ENCODE measurements around the gene TLE4. TPM values are rescaled to one million over a fixed set of nuclear protein-coding genes. Genes with fewer than 3 reads are reported as not detected.

Gene TLE4
- total and polyA plus RNA-seq, 2 of the 13 experiments (the other 11 are each of a cell fraction or from before 2014, with no cell fraction given) = 2.0 to 2.3 TPM

DNA sequence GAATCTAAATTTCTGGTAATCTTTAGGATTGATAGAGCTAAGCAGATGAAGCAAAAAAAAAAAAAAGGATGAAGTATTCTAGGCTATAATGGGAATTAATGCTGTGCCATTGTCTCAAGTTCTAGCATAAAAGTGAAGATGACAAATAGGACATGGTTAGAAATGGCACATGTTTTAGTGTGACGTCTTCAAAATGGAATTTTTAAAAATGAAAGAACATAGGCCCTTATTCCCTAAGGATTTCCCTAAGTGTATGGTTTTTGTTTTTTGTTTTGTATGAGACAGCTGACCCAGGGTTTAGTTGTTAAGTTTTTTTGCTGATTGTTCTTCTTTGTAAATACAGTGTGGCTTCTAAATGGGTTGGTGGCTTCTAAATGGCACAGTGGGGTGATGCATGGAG is 7.1 kb downstream of the TLE4 start:
- H3K4me2 ChIP-seq (ENCODE audit: low read depth, low read length) = no peak overlapping the region
- peaks cover 0 to 4% of the 10 kb centered on the region in 2 experiments; a peak in 3 of 5 replicates for H3K27me3 ChIP-seq (ENCODE audit: control insufficient read depth in 1 of 2, insufficient read depth in 2 of 2, low read length in 2 of 2)
- H4K20me1 ChIP-seq (ENCODE audit: insufficient read depth, low read length) = no peaks in the 10 kb centered on the region
- intact Hi-C loops (cut with micrococcal nuclease; ENCODE audit: unreplicated experiment) (no loop called here), in situ Hi-C loops (cut with HindIII; ENCODE audit: extremely low pct_ligation_motif_present, low pct_unique_long_range_greater_than_20kb) (no loop called here)
- no TSS peak for BruUV-seq (replicated peaks)
- ChIA-PET CTCF (ENCODE audit: low intra/inter-chr PET ratio, low total read pairs) (no interaction called here), POLR2A (no interaction called here)
- H3K4me1 ChIP-seq (ENCODE audit: insufficient read depth, low read length) = peaks cover 21% of the 10 kb centered on the region
- WGBS (ENCODE audit: low lambda C conversion rate) = 65% methylated on average over 1 of the region's 1 CpG
- no peak overlapping the region for H2AFZ ChIP-seq (ENCODE audit: low read length)
- H3K4me3 ChIP-seq (replicated peaks in 1 of 3; ENCODE audit: insufficient read depth in 1 of 3, low read depth in 2 of 3, low read length in 3 of 3) = no peak overlapping the region
- H3K27ac ChIP-seq (ENCODE audit: extremely low read length, insufficient read depth, low read length) = no peak overlapping the region
- no peaks in the 10 kb centered on the region for H3K79me2 ChIP-seq (ENCODE audit: insufficient read depth, low read length)
- FAIRE-seq (no peak), DNase-seq (ENCODE audit: low spot score) (no peak), ATAC-seq (no peak)
- no peaks in the 10 kb centered on the region for H3K36me3 ChIP-seq (replicated peaks in 1 of 2; ENCODE audit: control insufficient read depth in 1 of 2, insufficient read depth in 2 of 2, low read length in 2 of 2)
- H3K9ac ChIP-seq (ENCODE audit: insufficient read depth, low read depth, low read length) = no peak overlapping the region
- TF ChIP-seq SNAPC2 (CRISPR knock-in tag; IDR thresholded peaks at IDR 0.05) (no peak), ZNF496 (CRISPR knock-in tag; IDR thresholded peaks at IDR 0.05; ENCODE audit: insufficient replicate concordance) (no peak), YY1 (IDR thresholded peaks at IDR 0.05; ENCODE audit: insufficient read depth, insufficient replicate concordance, low read depth, low read length) (no peak), ZFP90 (CRISPR knock-in tag; IDR thresholded peaks at IDR 0.05; ENCODE audit: borderline replicate concordance) (no peak), ZNF616 (CRISPR knock-in tag; IDR thresholded peaks at IDR 0.05; ENCODE audit: low read depth) (no peak), ZNF615 (CRISPR knock-in tag; IDR thresholded peaks at IDR 0.05; ENCODE audit: borderline replicate concordance) (no peak), MED8 (CRISPR knock-in tag; IDR thresholded peaks at IDR 0.05; ENCODE audit: insufficient replicate concordance) (no peak), HOXA9 (CRISPR knock-in tag; IDR thresholded peaks at IDR 0.05; ENCODE audit: borderline replicate concordance) (no peak), TSC22D2 (CRISPR knock-in tag; IDR thresholded peaks at IDR 0.05; ENCODE audit: borderline replicate concordance) (no peak)
- TF ChIP-seq, protein P1, sequence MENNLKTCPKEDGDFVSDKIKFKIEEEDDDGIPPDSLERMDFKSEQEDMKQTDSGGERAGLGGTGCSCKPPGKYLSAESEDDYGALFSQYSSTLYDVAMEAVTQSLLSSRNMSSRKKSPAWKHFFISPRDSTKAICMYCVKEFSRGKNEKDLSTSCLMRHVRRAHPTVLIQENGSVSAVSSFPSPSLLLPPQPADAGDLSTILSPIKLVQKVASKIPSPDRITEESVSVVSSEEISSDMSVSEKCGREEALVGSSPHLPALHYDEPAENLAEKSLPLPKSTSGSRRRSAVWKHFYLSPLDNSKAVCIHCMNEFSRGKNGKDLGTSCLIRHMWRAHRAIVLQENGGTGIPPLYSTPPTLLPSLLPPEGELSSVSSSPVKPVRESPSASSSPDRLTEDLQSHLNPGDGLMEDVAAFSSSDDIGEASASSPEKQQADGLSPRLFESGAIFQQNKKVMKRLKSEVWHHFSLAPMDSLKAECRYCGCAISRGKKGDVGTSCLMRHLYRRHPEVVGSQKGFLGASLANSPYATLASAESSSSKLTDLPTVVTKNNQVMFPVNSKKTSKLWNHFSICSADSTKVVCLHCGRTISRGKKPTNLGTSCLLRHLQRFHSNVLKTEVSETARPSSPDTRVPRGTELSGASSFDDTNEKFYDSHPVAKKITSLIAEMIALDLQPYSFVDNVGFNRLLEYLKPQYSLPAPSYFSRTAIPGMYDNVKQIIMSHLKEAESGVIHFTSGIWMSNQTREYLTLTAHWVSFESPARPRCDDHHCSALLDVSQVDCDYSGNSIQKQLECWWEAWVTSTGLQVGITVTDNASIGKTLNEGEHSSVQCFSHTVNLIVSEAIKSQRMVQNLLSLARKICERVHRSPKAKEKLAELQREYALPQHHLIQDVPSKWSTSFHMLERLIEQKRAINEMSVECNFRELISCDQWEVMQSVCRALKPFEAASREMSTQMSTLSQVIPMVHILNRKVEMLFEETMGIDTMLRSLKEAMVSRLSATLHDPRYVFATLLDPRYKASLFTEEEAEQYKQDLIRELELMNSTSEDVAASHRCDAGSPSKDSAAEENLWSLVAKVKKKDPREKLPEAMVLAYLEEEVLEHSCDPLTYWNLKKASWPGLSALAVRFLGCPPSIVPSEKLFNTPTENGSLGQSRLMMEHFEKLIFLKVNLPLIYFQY (CRISPR knock-in tag; IDR thresholded peaks at IDR 0.05; ENCODE audit: borderline replicate concordance) = no peak
- TF ChIP-seq, protein P2, sequence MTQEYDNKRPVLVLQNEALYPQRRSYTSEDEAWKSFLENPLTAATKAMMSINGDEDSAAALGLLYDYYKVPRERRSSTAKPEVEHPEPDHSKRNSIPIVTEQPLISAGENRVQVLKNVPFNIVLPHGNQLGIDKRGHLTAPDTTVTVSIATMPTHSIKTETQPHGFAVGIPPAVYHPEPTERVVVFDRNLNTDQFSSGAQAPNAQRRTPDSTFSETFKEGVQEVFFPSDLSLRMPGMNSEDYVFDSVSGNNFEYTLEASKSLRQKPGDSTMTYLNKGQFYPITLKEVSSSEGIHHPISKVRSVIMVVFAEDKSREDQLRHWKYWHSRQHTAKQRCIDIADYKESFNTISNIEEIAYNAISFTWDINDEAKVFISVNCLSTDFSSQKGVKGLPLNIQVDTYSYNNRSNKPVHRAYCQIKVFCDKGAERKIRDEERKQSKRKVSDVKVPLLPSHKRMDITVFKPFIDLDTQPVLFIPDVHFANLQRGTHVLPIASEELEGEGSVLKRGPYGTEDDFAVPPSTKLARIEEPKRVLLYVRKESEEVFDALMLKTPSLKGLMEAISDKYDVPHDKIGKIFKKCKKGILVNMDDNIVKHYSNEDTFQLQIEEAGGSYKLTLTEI (CRISPR knock-in tag; conservative IDR thresholded peaks at IDR 0.05) = no peak
- TF ChIP-seq, protein P3, sequence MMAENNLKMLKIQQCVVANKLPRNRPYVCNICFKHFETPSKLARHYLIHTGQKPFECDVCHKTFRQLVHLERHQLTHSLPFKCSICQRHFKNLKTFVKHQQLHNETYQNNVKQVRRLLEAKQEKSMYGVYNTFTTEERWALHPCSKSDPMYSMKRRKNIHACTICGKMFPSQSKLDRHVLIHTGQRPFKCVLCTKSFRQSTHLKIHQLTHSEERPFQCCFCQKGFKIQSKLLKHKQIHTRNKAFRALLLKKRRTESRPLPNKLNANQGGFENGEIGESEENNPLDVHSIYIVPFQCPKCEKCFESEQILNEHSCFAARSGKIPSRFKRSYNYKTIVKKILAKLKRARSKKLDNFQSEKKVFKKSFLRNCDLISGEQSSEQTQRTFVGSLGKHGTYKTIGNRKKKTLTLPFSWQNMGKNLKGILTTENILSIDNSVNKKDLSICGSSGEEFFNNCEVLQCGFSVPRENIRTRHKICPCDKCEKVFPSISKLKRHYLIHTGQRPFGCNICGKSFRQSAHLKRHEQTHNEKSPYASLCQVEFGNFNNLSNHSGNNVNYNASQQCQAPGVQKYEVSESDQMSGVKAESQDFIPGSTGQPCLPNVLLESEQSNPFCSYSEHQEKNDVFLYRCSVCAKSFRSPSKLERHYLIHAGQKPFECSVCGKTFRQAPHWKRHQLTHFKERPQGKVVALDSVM (CRISPR knock-in tag; IDR thresholded peaks at IDR 0.05) = no peak
- no peaks in the 10 kb centered on the region for H3K9me3 ChIP-seq (ENCODE audit: low read length)

Data from HepG2 (cell line).